GM12891 (cell line): Measurements from ENCODE around the gene SLC19A1.

Source experiments
- DNase-seq: peaks from one replicate; pipeline ENCODE4 v3.0.0; 2011; ENCODE audit warnings: low spot score; ENCODE audit not compliant: insufficient read length
- FAIRE-seq: peaks from 2 replicates; lab custom pipeline; 2011; peaks lifted over from hg19 to GRCh38; lab: Jason Lieb, UNC
- PAX5 ChIP-seq: IDR thresholded peaks from 2 replicates; pipeline ENCODE4 v1.6.1; 2011; ENCODE audit warnings: low read length, moderate library complexity, mild to moderate bottlenecking; ENCODE audit not compliant: insufficient read depth, severe bottlenecking
- POLR2A ChIP-seq: IDR thresholded peaks from 2 replicates; pipeline ENCODE4 v1.6.1; 2011; ENCODE audit warnings: low read depth, low read length, control low read depth
- POLR2AphosphoS5 ChIP-seq: IDR thresholded peaks from 2 replicates; pipeline ENCODE4 v1.6.1; 2011; ENCODE audit warnings: low read depth, low read length, control low read depth
- POU2F2 ChIP-seq: IDR thresholded peaks from 2 replicates; pipeline ENCODE4 v1.6.1; 2011; ENCODE audit warnings: low read depth, mild to moderate bottlenecking, control low read depth, low read length, moderate library complexity
- SPI1 ChIP-seq: IDR thresholded peaks from 2 replicates; pipeline ENCODE4 v1.6.1; 2011; ENCODE audit warnings: low read depth, low read length, control low read depth
- TAF1 ChIP-seq: IDR thresholded peaks from 2 replicates; pipeline ENCODE4 v1.6.1; 2011; ENCODE audit warnings: low read depth, low read length, control low read depth

The SLC19A1 gene

DNA sequence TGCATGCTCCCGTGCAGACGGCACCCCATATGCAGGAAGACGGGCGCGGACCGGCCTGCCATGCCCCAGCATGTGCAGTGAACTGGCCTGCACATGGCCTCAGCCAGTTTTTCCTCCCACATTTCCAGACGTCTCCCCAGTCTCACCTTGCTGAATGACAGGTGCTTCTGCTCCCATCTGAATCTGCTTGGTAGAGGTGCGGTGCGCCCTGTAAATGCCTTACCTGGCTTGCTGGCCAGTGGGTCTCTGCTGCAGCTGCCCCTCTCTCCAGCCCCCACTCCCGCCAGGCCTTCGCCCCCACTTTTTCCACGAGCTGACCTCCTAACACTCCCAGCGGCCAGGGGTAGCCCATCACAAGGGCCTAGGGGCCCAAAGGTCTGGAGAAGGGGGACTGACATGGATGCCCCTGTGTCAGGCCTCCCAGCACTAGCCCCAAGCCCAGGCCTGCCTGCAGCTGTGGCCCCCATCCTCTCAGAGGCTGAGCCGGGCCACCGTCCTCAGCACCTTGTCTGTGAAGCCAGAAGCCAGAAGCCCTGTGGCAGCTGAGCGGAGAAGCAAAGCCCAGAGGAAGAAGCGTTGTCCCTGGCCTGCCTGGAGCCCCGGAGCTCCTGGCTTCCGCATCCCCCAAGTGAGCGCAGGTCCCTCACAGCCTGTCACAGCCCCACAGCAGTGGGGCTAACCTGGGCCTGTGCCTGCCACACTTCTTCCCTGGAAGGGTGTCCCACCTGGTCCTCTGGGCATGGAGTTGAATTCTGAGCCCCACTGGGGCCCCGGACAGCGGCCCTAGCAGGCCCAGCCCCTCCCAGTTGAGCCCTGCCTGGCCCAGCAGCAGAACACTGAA is 3.7 kb upstream of the SLC19A1 start:
- FAIRE-seq (no peak), DNase-seq (no peak)
- TF ChIP-seq POU2F2, result no peak
- TF ChIP-seq POLR2AphosphoS5, result no peak
- TF ChIP-seq SPI1, result no peak
- no peak for TF ChIP-seq PAX5
- no peak for TF ChIP-seq TAF1

DNA sequence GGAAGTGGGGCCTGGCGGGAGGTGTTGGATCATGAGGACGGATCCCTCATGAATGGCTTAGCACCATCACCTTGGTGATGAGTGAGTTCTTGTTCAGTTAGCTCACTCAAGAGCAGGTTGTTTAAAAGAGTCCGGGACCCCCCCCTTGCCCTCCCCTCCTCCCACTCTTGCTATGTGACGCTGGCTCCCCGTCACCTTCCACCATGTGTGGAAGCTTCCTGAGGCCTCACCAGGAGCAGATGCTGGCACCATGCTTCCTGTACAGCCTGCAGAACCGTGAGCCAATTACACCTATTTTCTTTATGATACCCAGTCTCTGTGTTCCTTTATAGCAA is 3.0 kb upstream of the SLC19A1 start:
- TF ChIP-seq POLR2A (no peak), POU2F2 (no peak), TAF1 (no peak), SPI1 (no peak), PAX5 (no peak), POLR2AphosphoS5 (no peak)
- FAIRE-seq, result no peak
- no peak for DNase-seq

DNA sequence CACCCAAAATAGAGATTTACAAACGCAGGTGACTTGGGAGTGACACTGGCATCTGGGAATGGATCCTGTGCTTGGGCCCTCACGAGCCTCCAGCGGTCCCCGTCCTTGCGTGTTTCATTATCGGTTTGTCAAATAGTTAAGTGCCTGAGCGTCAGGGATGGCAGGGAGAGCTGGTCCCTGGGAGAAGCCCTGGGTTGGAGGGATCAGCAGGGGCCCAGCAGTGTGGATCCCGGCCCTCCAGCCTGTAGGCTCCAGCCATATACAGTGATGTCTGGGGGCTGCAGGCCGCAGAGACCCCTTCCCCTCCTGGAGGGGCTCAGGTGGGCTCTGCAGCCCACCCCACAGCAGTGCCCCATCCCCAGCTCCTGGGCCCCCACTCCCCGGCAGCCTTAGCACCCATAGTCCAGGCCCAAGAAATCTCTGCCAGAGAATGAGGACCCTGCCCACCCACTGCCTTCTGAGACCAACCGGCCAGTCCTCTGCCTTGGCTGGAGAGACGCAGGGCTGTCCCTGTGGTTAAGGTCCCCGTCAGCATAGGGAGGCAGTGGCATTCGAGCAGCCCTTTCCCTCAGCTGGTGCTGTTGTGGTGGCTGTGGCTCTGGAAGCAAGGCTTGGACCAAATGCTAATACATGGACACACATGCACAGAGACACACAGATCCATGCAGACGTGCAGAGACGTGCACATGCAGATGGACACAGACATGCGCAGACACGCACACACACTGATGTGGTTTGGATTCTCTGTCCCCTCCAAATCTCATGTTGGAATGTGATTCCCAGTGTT is 2.4 kb upstream of the SLC19A1 start:
- peak; percentile 55 for FAIRE-seq
- peak; percentile 6 for DNase-seq
- TF ChIP-seq PAX5 (no peak), POU2F2 (no peak), SPI1 (no peak), POLR2A (no peak), POLR2AphosphoS5 (no peak), TAF1 (no peak)

DNA sequence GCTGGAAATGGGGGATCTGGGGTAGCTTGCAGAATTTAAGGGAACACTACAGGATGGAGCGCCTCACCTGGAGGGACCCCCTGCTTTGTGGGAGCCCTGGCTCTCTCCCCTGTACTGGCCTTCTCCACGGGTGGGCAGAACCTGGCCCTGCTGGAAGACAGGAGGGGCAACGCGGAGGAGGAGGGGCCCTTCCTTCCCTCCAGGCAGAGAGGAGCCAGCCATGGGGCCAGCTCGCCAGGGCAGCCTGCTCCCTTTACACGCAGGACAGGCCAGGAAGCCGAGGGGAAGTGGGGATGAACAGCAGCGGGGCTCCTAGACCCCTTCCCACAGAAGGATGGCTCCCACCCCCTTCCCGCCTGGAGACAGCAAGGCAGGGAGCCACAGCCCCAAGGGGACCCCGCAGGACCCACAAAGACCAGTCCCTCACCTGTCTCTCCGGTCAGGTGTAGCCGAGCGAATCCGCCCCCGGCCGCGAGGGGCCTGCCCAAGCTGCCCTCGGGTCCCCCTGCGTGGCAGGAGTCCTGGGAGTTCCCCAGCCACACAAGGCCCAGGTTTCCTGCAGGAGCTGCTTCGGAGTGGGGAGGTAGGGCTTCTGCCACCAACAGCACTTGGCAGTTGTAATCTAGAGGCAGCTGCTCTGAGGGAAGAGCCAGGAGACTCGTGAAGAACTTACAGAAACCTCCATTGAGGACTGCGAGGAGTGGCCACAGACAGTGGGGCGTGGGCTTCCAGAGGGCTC is 1.6 kb upstream of the SLC19A1 start:
- DNase-seq (no peak), FAIRE-seq (peak; percentile 45)
- TF ChIP-seq POLR2A, result no peak
- no peak for TF ChIP-seq SPI1
- TF ChIP-seq TAF1, result no peak
- TF ChIP-seq PAX5, result peak; percentile 60

DNA sequence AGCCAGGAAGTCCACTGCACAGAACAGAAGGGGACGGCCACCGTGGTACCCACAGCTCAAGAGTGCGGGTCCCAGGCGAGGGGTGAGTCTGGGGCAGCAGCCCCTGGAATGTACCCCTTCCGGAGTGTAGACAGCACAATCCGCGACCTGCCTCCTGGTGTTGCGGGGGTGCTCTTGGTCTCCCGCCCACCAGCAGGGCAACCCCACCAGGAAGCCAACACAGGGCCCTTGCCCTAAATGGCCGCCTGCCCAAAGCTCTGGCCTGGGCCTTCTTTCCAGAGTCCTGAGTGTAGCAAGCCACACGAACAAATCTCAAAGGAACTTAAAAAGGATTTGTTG is 1.1 kb upstream of the SLC19A1 start:
- DNase-seq, result no peak
- peak; percentile 9 for FAIRE-seq

DNA sequence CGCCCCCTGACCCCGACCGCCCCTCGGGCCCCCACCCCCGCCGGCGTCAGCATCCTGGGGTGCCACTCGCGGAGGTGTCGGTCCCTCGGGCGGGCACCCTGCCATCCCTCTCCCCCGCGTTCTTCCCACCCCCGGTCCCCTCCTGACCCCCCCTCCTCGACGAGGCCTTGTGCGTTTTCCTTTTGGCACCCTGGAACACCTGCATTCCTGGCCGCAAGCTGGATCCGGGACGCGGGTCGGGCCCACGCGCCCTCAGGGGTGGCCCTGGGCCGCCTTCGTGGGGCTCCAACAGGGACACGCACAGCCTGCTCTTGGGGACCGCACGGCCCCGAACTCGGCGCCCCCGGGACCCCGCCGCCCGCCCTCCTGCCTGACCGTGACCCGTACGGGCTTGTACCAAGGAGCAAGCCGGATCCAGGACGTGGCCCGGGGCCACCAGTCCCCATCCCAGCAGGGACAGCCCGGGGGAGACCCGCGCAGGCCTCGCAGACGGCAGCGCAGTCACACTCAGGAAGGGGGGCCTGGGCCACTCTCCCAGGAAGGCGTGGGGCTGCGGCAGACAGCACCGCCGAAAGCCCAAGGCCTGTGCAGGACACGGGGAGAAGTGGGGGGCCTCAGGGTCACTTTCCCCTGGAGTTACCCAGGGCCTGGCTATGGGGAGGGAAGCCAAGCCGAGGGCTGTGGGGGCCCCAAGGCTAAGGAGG is 579 bp upstream of the SLC19A1 start:
- peak; percentile 16 for FAIRE-seq
- no peak for DNase-seq
- TF ChIP-seq PAX5, result no peak
- no peak for TF ChIP-seq SPI1
- no peak for TF ChIP-seq POLR2A
- no peak for TF ChIP-seq POU2F2
- TF ChIP-seq POLR2AphosphoS5, result no peak
- TF ChIP-seq TAF1, result no peak

More for the DNA sequence above, 1.1 kb upstream of the SLC19A1 start:
- no peak for TF ChIP-seq POU2F2
- no peak for TF ChIP-seq PAX5
- TF ChIP-seq SPI1, result no peak
- no peak for TF ChIP-seq POLR2A
- no peak for TF ChIP-seq POLR2AphosphoS5
- TF ChIP-seq TAF1, result no peak

DNA sequence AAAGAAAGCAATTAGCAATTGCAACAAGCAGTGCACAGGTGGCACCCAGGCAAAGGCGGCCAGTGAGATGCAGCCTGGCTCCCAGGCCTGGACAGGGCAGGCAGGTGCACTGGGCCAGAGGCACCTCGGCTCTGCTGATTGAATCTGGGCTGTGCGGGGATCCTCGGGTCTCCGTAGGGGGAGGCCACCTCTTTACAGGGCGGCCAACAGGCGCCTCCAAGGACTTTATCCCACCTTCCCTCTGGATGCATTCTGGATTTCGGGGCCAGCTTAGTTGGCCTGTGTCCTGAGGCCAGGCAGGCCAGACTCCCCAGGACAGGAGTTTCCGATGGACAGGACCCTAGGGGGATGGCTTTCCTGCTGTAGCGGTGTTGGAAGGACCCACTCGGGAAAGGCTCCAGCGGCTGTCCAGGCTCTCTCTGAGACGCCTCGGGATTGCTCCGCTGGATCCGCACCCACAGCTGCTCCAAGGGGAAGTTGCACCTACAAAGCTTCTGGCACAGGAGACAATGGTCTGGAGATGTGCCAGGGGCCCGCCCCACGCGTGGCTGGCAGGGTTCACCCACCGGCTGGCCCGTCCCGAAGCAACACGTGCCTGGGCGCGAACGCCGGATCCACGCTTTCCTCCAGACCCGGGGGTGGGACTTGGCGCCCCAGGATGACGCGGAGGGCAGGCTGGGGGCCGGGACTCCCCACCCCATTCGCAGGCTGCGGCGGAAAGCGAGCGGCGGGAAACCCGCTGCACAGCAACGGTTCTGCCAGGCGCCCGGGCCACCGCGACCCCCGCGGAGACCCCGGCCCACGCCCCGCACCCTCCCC is 810 bp downstream of the SLC19A1 start:
- 0 out of 2 replicates have a peak, but pooled peaks have one; percentile 19 for TF ChIP-seq POU2F2
- TF ChIP-seq PAX5, result no peak
- DNase-seq, result peak; percentile 100
- peak; percentile 97 for FAIRE-seq

DNA sequence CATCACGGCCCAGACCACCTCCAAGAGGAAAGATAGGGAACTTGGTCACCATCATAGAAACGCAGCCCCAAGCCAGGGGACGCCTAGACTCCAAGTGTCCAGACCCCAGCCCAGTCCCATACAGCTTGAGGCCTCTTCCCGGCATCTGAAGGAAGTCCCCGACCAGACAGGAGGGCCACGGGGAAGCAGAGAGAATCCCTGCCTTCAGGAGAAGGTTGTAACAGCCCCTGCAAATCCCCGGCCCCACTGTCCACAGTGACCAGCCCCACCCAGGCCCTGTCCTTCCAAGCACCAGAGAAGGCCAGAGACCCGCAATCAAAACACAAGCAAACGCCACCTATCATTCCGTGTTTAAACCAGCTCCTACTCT is 1.7 kb downstream of the SLC19A1 start:
- FAIRE-seq, result no peak
- TF ChIP-seq POLR2AphosphoS5 (no peak), TAF1 (no peak), SPI1 (no peak), POLR2A (no peak), PAX5 (no peak), POU2F2 (no peak)
- DNase-seq, result no peak
